Endodermal cell (in vitro differentiated cells): Measurements from ENCODE around the gene SLC2A4. TPM values are rescaled to one million over a fixed set of nuclear protein-coding genes. Genes with fewer than 3 reads are reported as not detected.

Source experiments
- DNase-seq: peaks from one replicate; pipeline ENCODE4 v3.0.0-alpha.2; 2017
- H3K27ac ChIP-seq: 2 replicates; pipeline ENCODE4 v1.5.1; 2013; ENCODE audit warnings: mild to moderate bottlenecking, low read depth, low read length, moderate library complexity
- H3K27me3 ChIP-seq: 2 replicates; pipeline ENCODE4 v1.6.1; 2013; ENCODE audit warnings: mild to moderate bottlenecking, low read length, moderate library complexity; ENCODE audit not compliant: insufficient read depth, control insufficient read depth, poor library complexity, severe bottlenecking
- H3K36me3 ChIP-seq: 2 replicates; pipeline ENCODE4 v1.7.0; 2013; ENCODE audit warnings: mild to moderate bottlenecking, low read length, moderate library complexity; ENCODE audit not compliant: control insufficient read depth, insufficient read depth
- H3K4me1 ChIP-seq: one replicate; pipeline ENCODE4 v1.7.0; 2013; ENCODE audit warnings: low read length; ENCODE audit not compliant: control insufficient read depth, insufficient read depth
- H3K4me3 ChIP-seq: 2 replicates; pipeline ENCODE4 v1.5.1; 2013; ENCODE audit warnings: mild to moderate bottlenecking, low read length, moderate library complexity
- H3K9ac ChIP-seq: 2 replicates; pipeline ENCODE4 v1.6.1; 2013; ENCODE audit warnings: mild to moderate bottlenecking, low read length, moderate library complexity; ENCODE audit not compliant: poor library complexity, severe bottlenecking; ENCODE audit errors: extremely low read depth
- H3K9me3 ChIP-seq: 2 replicates; pipeline ENCODE4 v1.6.1; 2013; ENCODE audit warnings: mild to moderate bottlenecking, low read length, moderate library complexity; ENCODE audit not compliant: control insufficient read depth
- H3K27ac Mint-ChIP-seq: 2 replicates; pipeline ENCODE4 v1.8.0; 2020; ENCODE audit warnings: mixed read lengths
- H3K27me3 Mint-ChIP-seq: 2 replicates; pipeline ENCODE4 v1.8.0; 2021; ENCODE audit warnings: mild to moderate bottlenecking, mixed read lengths; ENCODE audit not compliant: insufficient read depth
- H3K36me3 Mint-ChIP-seq: 2 replicates; pipeline ENCODE4 v1.8.0; 2020; ENCODE audit warnings: low read depth, mixed read lengths
- H3K4me1 Mint-ChIP-seq: 2 replicates; pipeline ENCODE4 v1.8.0; 2020; ENCODE audit warnings: mixed read lengths
- H3K4me3 Mint-ChIP-seq: 2 replicates; pipeline ENCODE4 v1.8.0; 2020; ENCODE audit warnings: mild to moderate bottlenecking, moderate library complexity, mixed read lengths
- H3K9me3 Mint-ChIP-seq: 2 replicates; pipeline ENCODE4 v1.8.0; 2020; ENCODE audit warnings: mild to moderate bottlenecking, mixed read lengths
- CTCF ChIP-seq: fragments of 200-600 bp; sonication (generic); conservative IDR thresholded peaks from 2 replicates; pipeline ENCODE4 v1.5.0; 2021; ENCODE audit warnings: antibody characterized with exemption, mild to moderate bottlenecking
- WGBS, 2 experiments: methylation state at CpG; one replicate each; pipeline versions ENCODE4 v1.1.5 to v1.1.7; 2013; ENCODE audit warnings: missing lambda C conversion rate in 2 of 2, mixed read lengths in 1 of 2; ENCODE audit not compliant: insufficient coverage in 1 of 2, insufficient read length in 1 of 2; 5-methylcytosine and 5-hydroxymethylcytosine counted together
- long read RNA-seq, 4 experiments: library from polyadenylated mRNA in 2 of 4; library from RNA in 1 of 4; library from capped mRNA in 1 of 4; stranded (forward) in 3 of 4; unstranded in 1 of 4; transcript quantifications; one replicate each; pipeline ENCODE4 v2.0.0, GENCODE V29; 2020 to 2021; ENCODE audit warnings: inconsistent platforms in 1 of 4
- polyA plus RNA-seq, 2 experiments: library from polyadenylated mRNA; stranded (reverse); fragments of 50-300 nt; gene quantifications; one replicate each; pipeline ENCODE4 v1.2.3, GENCODE V29; 2013
- total RNA-seq, 2 donors: library from RNA; stranded (reverse); fragmentation: NEBNext Ultra II Directional in 1 of 2; extraction: Animal tissue kit (Norgen Biotek cat#: 25700) in 1 of 2; gene quantifications; 2 replicates in 1 of 2; 3 replicates in 1 of 2; pipeline ENCODE4 v1.2.1, GENCODE V29; 2021

SLC2A4 gene
- total RNA-seq = 1 to 10 TPM; 2.2 to 5.4 TPM
- polyA plus RNA-seq (2013, experiment 1 of 2) = 3.3 TPM
- polyA plus RNA-seq (2013, experiment 2 of 2) = 2.3 TPM
- long read RNA-seq, experiment 1 = 0 reads
- long read RNA-seq, experiment 2, partial matches to known transcripts = 0 of 4 reads
- long read RNA-seq, experiment 2, other reads (novel, unspliced or antisense) = 0 of 4 reads
- long read RNA-seq, experiment 3, partial matches to known transcripts = 1 of 4 reads
- long read RNA-seq, experiment 3, other reads (novel, unspliced or antisense) = 2 of 4 reads
- long read RNA-seq, experiment 4, partial matches to known transcripts = 0 of 2 reads
- long read RNA-seq, experiment 4, other reads (novel, unspliced or antisense) = 0 of 2 reads

DNA sequence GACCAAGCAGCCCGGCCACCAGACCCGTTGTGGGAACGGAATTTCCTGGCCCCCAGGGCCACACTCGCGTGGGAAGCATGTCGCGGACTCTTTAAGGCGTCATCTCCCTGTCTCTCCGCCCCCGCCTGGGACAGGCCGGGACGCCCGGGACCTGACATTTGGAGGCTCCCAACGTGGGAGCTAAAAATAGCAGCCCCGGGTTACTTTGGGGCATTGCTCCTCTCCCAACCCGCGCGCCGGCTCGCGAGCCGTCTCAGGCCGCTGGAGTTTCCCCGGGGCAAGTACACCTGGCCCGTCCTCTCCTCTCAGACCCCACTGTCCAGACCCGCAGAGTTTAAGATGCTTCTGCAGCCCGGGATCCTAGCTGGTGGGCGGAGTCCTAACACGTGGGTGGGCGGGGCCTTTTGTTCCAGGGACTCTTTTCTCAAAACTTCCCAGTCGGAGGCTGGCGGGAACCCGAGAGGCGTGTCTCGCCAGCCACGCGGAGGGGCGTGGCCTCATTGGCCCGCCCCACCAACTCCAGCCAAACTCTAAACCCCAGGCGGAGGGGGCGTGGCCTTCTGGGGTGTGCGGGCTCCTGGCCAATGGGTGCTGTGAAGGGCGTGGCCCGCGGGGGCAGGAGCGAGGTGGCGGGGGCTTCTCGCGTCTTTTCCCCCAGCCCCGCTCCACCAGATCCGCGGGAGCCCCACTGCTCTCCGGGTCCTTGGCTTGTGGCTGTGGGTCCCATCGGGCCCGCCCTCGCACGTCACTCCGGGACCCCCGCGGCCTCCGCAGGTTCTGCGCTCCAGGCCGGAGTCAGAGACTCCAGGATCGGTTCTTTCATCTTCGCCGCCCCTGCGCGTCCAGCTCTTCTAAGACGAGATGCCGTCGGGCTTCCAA, at the start of gene SLC2A4:
TSS of gene SLC2A4 (plus strand) at position 645 of the 879 bp plus-strand sequence. CDS start at position 862, 217 bp downstream.
- Mint-ChIP-seq H3K9me3 (no peaks in the 10 kb centered on the region), H3K4me1 (peaks cover 6% of the 10 kb centered on the region), H3K27ac (peak within 1 kb of the TSS; percentile 70), H3K36me3 (no peaks in the 10 kb centered on the region), H3K27me3 (peaks cover 33% of the 10 kb centered on the region), H3K4me3 (peak within 1 kb of the TSS; percentile 60)
- WGBS, 2 experiments = 0 to 1% methylated on average over 29 to 71 of the region's 71 CpGs
- no peak for TF ChIP-seq CTCF
- Histone ChIP-seq H3K4me3 (peak within 1 kb of the TSS; percentile 67), H3K9me3 (no peaks in the 10 kb centered on the region), H3K36me3 (no peaks in the 10 kb centered on the region), H3K27ac (peak within 1 kb of the TSS; percentile 18), H3K4me1 (peaks cover 5% of the 10 kb centered on the region), H3K27me3 (peaks cover 16% of the 10 kb centered on the region), H3K9ac (peak within 1 kb of the TSS; percentile 30)
- peak; percentile 100 for DNase-seq

- DNase-seq = no peak
- Mint-ChIP-seq H3K4me3 (peak overlapping the region; percentile 88), H3K9me3 (no peaks in the 10 kb centered on the region), H3K36me3 (peaks cover 68% of the 10 kb centered on the region), H3K27ac (no peak overlapping the region), H3K27me3 (no peaks in the 10 kb centered on the region), H3K4me1 (peaks cover 32% of the 10 kb centered on the region)
- no peaks in the 10 kb centered on the region for H3K27me3 ChIP-seq
- H3K27ac ChIP-seq = no peak overlapping the region
- no peaks in the 10 kb centered on the region for H3K9me3 ChIP-seq
- H3K4me3 ChIP-seq = peak overlapping the region; percentile 99
- no peak for TF ChIP-seq CTCF
- 90 to 94% methylated on average over 5 of the region's 5 CpGs for WGBS, 2 experiments
- H3K4me1 ChIP-seq = peaks cover 5% of the 10 kb centered on the region
- H3K36me3 ChIP-seq = peaks cover 61% of the 10 kb centered on the region
- H3K9ac ChIP-seq = no peak overlapping the region
These were observed 49.4 kb upstream of the SLC2A4 start for GRCh38 chr17:7232114-7232513.

DNA sequence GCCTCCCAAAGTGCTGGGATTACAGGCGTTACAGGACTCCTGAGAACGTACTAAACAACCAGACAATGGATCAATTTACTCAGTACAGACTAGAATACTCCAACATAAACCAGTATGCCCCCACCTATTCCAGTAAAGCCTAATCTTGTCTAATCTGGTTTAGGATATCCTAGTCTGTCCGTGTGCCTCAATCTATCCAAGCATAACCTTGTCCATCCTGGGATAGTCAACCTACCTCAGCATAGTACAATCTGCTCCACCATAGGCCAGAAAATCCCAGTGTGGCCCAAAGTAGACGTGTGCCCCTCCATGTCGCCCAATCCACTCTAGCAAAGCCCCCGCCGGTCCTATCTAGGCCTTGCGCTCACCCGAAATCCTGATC, 47.8 kb upstream of the SLC2A4 start:
- peaks cover 35% of the 10 kb centered on the region for H3K4me1 Mint-ChIP-seq
- Histone ChIP-seq H3K27ac (peak overlapping the region; percentile 81), H3K4me1 (peaks cover 5% of the 10 kb centered on the region), H3K9me3 (no peaks in the 10 kb centered on the region), H3K27me3 (no peaks in the 10 kb centered on the region), H3K9ac (peak overlapping the region; percentile 88), H3K36me3 (peaks cover 53% of the 10 kb centered on the region), H3K4me3 (peak overlapping the region; percentile 99)
- H3K36me3 Mint-ChIP-seq = peaks cover 59% of the 10 kb centered on the region
- peak overlapping the region; percentile 88 for H3K4me3 Mint-ChIP-seq
- H3K27ac Mint-ChIP-seq = peak overlapping the region; percentile 94
- H3K27me3 Mint-ChIP-seq = no peaks in the 10 kb centered on the region
- no peaks in the 10 kb centered on the region for H3K9me3 Mint-ChIP-seq
- 3 to 4% methylated on average over 8 to 9 of the region's 9 CpGs for WGBS, 2 experiments
- no peak for DNase-seq
- TF ChIP-seq CTCF = no peak
